Trophoblast cell (in vitro differentiated cells and primary cell): ENCODE data around the gene JAKMIP1.

Experiments
- DNase-seq, 2 donors: peaks; one replicate each; pipeline ENCODE4 v3.0.0-alpha.2; 2016
- H2AFZ ChIP-seq: 2 replicates; pipeline ENCODE4 v1.6.1; 2013; ENCODE audit warnings: low read length, moderate library complexity, mild to moderate bottlenecking; ENCODE audit not compliant: insufficient read depth, poor library complexity
- H2AK5ac ChIP-seq: 2 replicates; pipeline ENCODE4 v1.6.1; 2013; ENCODE audit warnings: mild to moderate bottlenecking, low read length
- H2BK120ac ChIP-seq: 2 replicates; pipeline ENCODE4 v1.6.1; 2013; ENCODE audit warnings: low read length, mild to moderate bottlenecking, moderate library complexity; ENCODE audit not compliant: insufficient read depth, poor library complexity
- H2BK12ac ChIP-seq: 2 replicates; pipeline ENCODE4 v1.6.1; 2013; ENCODE audit warnings: mild to moderate bottlenecking, low read length, moderate library complexity
- H2BK5ac ChIP-seq: 2 replicates; pipeline ENCODE4 v1.6.1; 2013; ENCODE audit warnings: low read length, low read depth, moderate library complexity, mild to moderate bottlenecking; ENCODE audit not compliant: poor library complexity
- H3K14ac ChIP-seq: 2 replicates; pipeline ENCODE4 v1.6.1; 2013; ENCODE audit warnings: mild to moderate bottlenecking, low read length
- H3K18ac ChIP-seq: 2 replicates; pipeline ENCODE4 v1.6.1; 2013; ENCODE audit warnings: mild to moderate bottlenecking, low read length
- H3K23ac ChIP-seq: 2 replicates; pipeline ENCODE4 v1.6.1; 2013; ENCODE audit warnings: low read length
- H3K27ac ChIP-seq: 2 replicates; pipeline ENCODE4 v1.5.1; 2013; ENCODE audit warnings: low read depth, mild to moderate bottlenecking, inconsistent platforms, low read length, moderate library complexity
- H3K27me3 ChIP-seq: 2 replicates; pipeline ENCODE4 v1.6.1; 2013; ENCODE audit warnings: inconsistent platforms, mild to moderate bottlenecking, low read length, moderate library complexity; ENCODE audit not compliant: insufficient read depth
- H3K36me3 ChIP-seq, 2 experiments: 1 replicate in 1 of 2; 2 replicates in 1 of 2; pipeline ENCODE4 v1.6.1; 2013; ENCODE audit warnings: low read length in 2 of 2, mild to moderate bottlenecking in 2 of 2, moderate library complexity in 1 of 2; ENCODE audit not compliant: insufficient read depth in 2 of 2, control insufficient read depth in 1 of 2
- H3K4ac ChIP-seq: 2 replicates; pipeline ENCODE4 v1.6.1; 2013; ENCODE audit warnings: low read depth, mild to moderate bottlenecking, low read length, moderate library complexity
- H3K4me1 ChIP-seq, 2 experiments: 1 replicate in 1 of 2; 2 replicates in 1 of 2; pipeline ENCODE4 v1.6.1; 2013; ENCODE audit warnings: low read length in 2 of 2, mild to moderate bottlenecking in 2 of 2, moderate library complexity in 1 of 2; ENCODE audit not compliant: insufficient read depth in 2 of 2, control insufficient read depth in 1 of 2
- H3K4me2 ChIP-seq: 2 replicates; pipeline ENCODE4 v1.6.1; 2013; ENCODE audit warnings: inconsistent platforms, mild to moderate bottlenecking, low read length, moderate library complexity
- H3K4me3 ChIP-seq: 2 replicates; pipeline ENCODE4 v1.5.1; 2013; ENCODE audit warnings: mild to moderate bottlenecking, low read depth, low read length, inconsistent platforms
- H3K79me1 ChIP-seq: one replicate; pipeline ENCODE4 v1.6.1; 2013; ENCODE audit warnings: low read length
- H3K79me2 ChIP-seq: 2 replicates; pipeline ENCODE4 v1.6.1; 2013; ENCODE audit warnings: low read length, mild to moderate bottlenecking; ENCODE audit not compliant: control insufficient read depth, insufficient read depth, poor library complexity
- H3K9ac ChIP-seq: 2 replicates; pipeline ENCODE4 v1.6.1; 2013; ENCODE audit warnings: mild to moderate bottlenecking, low read length
- H3K9me3 ChIP-seq: 2 replicates; pipeline ENCODE4 v1.6.1; 2013; ENCODE audit warnings: low read depth, mild to moderate bottlenecking, control low read depth, inconsistent platforms, low read length; ENCODE audit not compliant: insufficient read depth
- H4K12ac ChIP-seq: 2 replicates; pipeline ENCODE4 v1.6.1; 2013; ENCODE audit warnings: low read depth, mild to moderate bottlenecking, low read length, moderate library complexity
- H4K8ac ChIP-seq: 2 replicates; pipeline ENCODE4 v1.6.1; 2013; ENCODE audit warnings: low read depth, mild to moderate bottlenecking, low read length, moderate library complexity
- H4K91ac ChIP-seq: one replicate; pipeline ENCODE4 v1.6.1; 2013; ENCODE audit warnings: low read depth, mild to moderate bottlenecking, low read length, moderate library complexity
- whole genome bisulfite sequencing: extraction: QIAGEN DNeasy Blood & Tissue Kit; methylation state at CpG from one replicate; pipeline ENCODE4 v1.1.7; 2013; ENCODE audit warnings: missing lambda C conversion rate; ENCODE audit not compliant: insufficient read length, insufficient coverage; ENCODE audit errors: extremely low coverage; 5-methylcytosine and 5-hydroxymethylcytosine counted together

JAKMIP1 gene

DNA sequence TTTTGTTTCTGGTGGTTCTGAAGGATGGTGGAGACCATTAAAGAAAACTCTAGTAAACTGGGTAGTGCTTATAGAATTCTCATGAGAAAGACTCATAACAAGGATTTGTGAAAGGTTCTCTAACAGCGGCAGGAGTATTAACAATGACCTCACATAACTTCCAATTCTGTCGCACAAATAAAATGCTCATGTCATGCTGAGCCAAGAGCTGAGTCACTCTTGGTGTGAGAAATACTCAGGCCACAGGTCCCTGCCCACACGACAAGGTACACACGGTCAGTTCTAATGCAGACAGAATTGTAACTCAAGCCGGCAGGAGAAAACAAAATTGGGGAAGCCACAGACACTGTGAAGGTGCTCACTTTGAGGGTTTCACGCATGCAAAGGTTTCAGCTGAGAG lies 147.7 kb downstream of the JAKMIP1 start:
- Histone ChIP-seq H3K18ac (no peak overlapping the region), H4K12ac (no peak overlapping the region), H2BK5ac (no peak overlapping the region), H3K9ac (no peak overlapping the region), H3K23ac (no peak overlapping the region), H3K79me2 (no peaks in the 10 kb centered on the region), H3K9me3 (peaks cover 10% of the 10 kb centered on the region), H2AFZ (no peak overlapping the region), H3K79me1 (no peaks in the 10 kb centered on the region), H3K14ac (no peak overlapping the region), H2BK120ac (no peak overlapping the region), H3K36me3 (no peaks in the 10 kb centered on the region), H3K27ac (no peak overlapping the region), H3K27me3 (no peaks in the 10 kb centered on the region), H3K4me1 (no peaks in the 10 kb centered on the region), H3K4me3 (no peak overlapping the region), H3K4me2 (no peak overlapping the region), H4K91ac (no peak overlapping the region), H4K8ac (no peak overlapping the region), H2BK12ac (no peak overlapping the region), H3K4ac (no peak overlapping the region), H2AK5ac (no peak overlapping the region)
- no CpG with 5 or more reads among the region's 6 CpGs for WGBS
- DNase-seq, result no peak

DNA sequence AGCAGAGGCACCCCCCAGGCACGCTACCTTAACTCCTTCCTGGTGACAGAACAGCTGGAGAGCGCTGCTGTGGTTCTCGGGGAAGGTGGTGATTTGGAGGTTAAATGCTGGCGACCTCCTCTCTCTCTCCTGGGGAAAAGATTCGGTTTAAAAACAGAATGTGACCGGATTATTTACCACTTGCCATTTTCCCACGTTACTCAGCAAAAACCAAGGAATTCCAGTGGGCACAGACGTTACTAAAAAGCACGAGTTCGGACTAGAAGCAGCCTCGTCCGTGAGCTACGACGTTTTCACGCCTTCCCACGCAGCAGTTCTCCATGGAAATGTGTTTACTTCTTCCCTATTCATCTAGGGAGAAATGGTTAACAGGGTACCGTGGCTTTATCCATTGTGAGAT lies 149.8 kb downstream of the JAKMIP1 start:
- Histone ChIP-seq H2AK5ac (no peak overlapping the region), H3K4me1 (no peaks in the 10 kb centered on the region), H3K4ac (no peak overlapping the region), H3K18ac (no peak overlapping the region), H3K4me3 (no peak overlapping the region), H2BK120ac (no peak overlapping the region), H3K79me2 (no peaks in the 10 kb centered on the region), H3K14ac (no peak overlapping the region), H3K4me2 (no peak overlapping the region), H4K8ac (no peak overlapping the region), H2BK12ac (no peak overlapping the region), H3K9me3 (peaks cover 2% of the 10 kb centered on the region), H3K79me1 (no peaks in the 10 kb centered on the region), H2BK5ac (no peak overlapping the region), H3K9ac (no peak overlapping the region), H3K27ac (no peak overlapping the region), H4K91ac (no peak overlapping the region), H3K23ac (no peak overlapping the region), H2AFZ (no peak overlapping the region), H4K12ac (no peak overlapping the region), H3K27me3 (no peaks in the 10 kb centered on the region), H3K36me3 (no peaks in the 10 kb centered on the region)
- no peak for DNase-seq
- no CpG with 5 or more reads among the region's 17 CpGs for WGBS

DNA sequence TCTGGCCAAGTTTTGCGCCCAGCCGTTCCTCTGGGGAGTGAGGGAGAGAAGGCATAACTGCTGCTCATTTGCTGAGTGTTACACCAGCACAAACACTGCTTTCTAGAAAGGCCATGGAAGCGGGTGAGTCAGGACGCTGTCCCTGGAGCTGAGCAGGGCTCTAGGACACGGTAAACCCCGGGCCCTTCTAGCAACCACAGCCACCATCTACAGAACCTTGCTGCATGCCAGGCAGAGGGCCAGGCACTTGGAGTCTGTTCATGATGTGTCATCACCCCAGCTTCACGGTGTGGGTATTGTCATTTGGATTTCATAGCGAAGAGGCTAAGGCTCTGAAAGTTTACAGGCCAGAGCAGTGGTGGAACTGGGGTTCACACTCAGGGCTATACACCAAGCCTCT lies 150.4 kb downstream of the JAKMIP1 start:
- Histone ChIP-seq H3K14ac (no peak overlapping the region), H3K36me3 (no peaks in the 10 kb centered on the region), H3K27ac (no peak overlapping the region), H4K8ac (no peak overlapping the region), H3K79me2 (no peaks in the 10 kb centered on the region), H3K23ac (no peak overlapping the region), H2AK5ac (no peak overlapping the region), H2AFZ (no peak overlapping the region), H3K9ac (no peak overlapping the region), H2BK5ac (no peak overlapping the region), H3K4me1 (no peaks in the 10 kb centered on the region), H2BK120ac (no peak overlapping the region), H3K4ac (no peak overlapping the region), H4K91ac (no peak overlapping the region), H3K4me2 (no peak overlapping the region), H2BK12ac (no peak overlapping the region), H4K12ac (no peak overlapping the region), H3K4me3 (no peak overlapping the region), H3K18ac (no peak overlapping the region), H3K79me1 (no peaks in the 10 kb centered on the region), H3K9me3 (peaks cover 4% of the 10 kb centered on the region), H3K27me3 (no peaks in the 10 kb centered on the region)
- DNase-seq, result no peak
- whole genome bisulfite sequencing, result no CpG with 5 or more reads among the region's 8 CpGs

DNA sequence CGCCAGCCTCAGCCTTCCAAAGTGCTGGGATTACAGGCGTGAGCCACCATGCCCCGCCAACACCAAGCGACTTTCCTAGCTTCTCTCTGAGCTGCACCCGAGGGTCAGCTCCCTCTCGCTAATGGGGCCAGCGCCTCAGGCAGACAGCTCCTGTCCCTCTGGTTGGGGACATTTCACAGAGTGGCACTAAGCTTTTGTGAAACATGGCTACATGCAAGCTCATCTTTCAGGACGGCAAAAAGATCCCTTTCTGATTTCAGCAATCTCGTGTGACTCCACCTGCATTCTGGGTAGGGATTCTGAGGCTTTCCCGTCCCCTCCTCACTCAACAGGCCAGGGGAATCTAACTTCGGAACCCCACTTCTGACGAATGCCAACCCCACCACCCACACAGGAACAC lies 151.1 kb downstream of the JAKMIP1 start:
- Histone ChIP-seq H4K91ac (no peak overlapping the region), H2AK5ac (no peak overlapping the region), H3K36me3 (no peaks in the 10 kb centered on the region), H2BK120ac (no peak overlapping the region), H3K4me1 (no peaks in the 10 kb centered on the region), H3K79me1 (no peaks in the 10 kb centered on the region), H3K18ac (no peak overlapping the region), H3K27me3 (no peaks in the 10 kb centered on the region), H3K14ac (no peak overlapping the region), H3K4me2 (no peak overlapping the region), H2BK12ac (no peak overlapping the region), H4K8ac (no peak overlapping the region), H3K9ac (no peak overlapping the region), H2BK5ac (no peak overlapping the region), H3K4ac (no peak overlapping the region), H3K4me3 (no peak overlapping the region), H3K23ac (no peak overlapping the region), H3K79me2 (no peaks in the 10 kb centered on the region), H4K12ac (no peak overlapping the region), H3K9me3 (peaks cover 4% of the 10 kb centered on the region), H3K27ac (no peak overlapping the region), H2AFZ (no peak overlapping the region)
- no peak for DNase-seq
- no CpG with 5 or more reads among the region's 12 CpGs for WGBS
